GM12878 (cell line): ENCODE results near the gene NCAPD3. TPM values are rescaled to one million over a fixed set of nuclear protein-coding genes. Genes with fewer than 3 reads are reported as not detected.

Source experiments
- ATAC-seq: fragments of 200-7000 bp; cut with Tn5 transposase; 3 replicates; pipeline ENCODE4 v1.9.1; 2020; ENCODE audit warnings: mild to moderate bottlenecking, moderate library complexity
- BruUV-seq: library from RNA; stranded (reverse); fragments of 400-500 nt; replicated peaks from 2 replicates; lab custom pipeline; 2021; lab: Mats Ljungman, UMichigan
- CTCF ChIA-PET: fragments of 300-600 bp; sonication (Branson Sonifier 250); formaldehyde crosslinking; extraction: SDS; loops from one replicate; lab custom pipeline; 2021; ENCODE audit warnings: inconsistent platforms; lab: Yijun Ruan, JAX
- POLR2A ChIA-PET: fragments of 350-600 bp; formaldehyde crosslinking; extraction: SDS; loops from one replicate; lab custom pipeline; 2021; ENCODE audit warnings: inconsistent platforms; lab: Charles Lee
- RAD21 ChIA-PET: fragments of 300-600 bp; sonication (Branson Sonifier 250); formaldehyde crosslinking; loops from one replicate; lab custom pipeline; 2023; ENCODE audit warnings: antibody characterized with exemption; ENCODE audit not compliant: unreplicated experiment; lab: Charles Lee
- SMC1A ChIA-PET: fragments of 300-600 bp; sonication (Branson Sonifier 250); formaldehyde crosslinking; loops from one replicate; lab custom pipeline; 2023; ENCODE audit not compliant: unreplicated experiment, uncharacterized antibody; lab: Charles Lee
- DNase-seq: peaks from one replicate; pipeline ENCODE4 v3.0.0-alpha.2; 2011; ENCODE audit warnings: low read depth, low spot score
- FAIRE-seq: peaks from 3 replicates; lab custom pipeline; 2011; peaks lifted over from hg19 to GRCh38; lab: Jason Lieb, UNC
- H2AFZ ChIP-seq: 2 replicates; pipeline ENCODE4 v1.6.0; 2011; ENCODE audit warnings: low read depth, low read length, control low read depth; ENCODE audit not compliant: control insufficient read depth
- H3K27ac ChIP-seq: 2 replicates; pipeline ENCODE4 v1.5.1; 2011; ENCODE audit warnings: control low read depth; ENCODE audit not compliant: control insufficient read depth, insufficient read depth
- H3K27me3 ChIP-seq, 2 experiments: replicated peaks in 1 of 2; 2 replicates each; pipeline versions ENCODE4 v1.6.0 to v1.6.1; 2011; ENCODE audit warnings: low read length in 1 of 2; ENCODE audit not compliant: control insufficient read depth in 2 of 2, insufficient read depth in 2 of 2
- H3K36me3 ChIP-seq, 2 experiments: 2 replicates each; pipeline ENCODE4 v1.5.1; 2011; ENCODE audit warnings: low read length in 1 of 2; ENCODE audit not compliant: control insufficient read depth in 2 of 2, insufficient read depth in 2 of 2
- H3K4me1 ChIP-seq: 2 replicates; pipeline ENCODE4 v1.6.1; 2011; ENCODE audit warnings: mild to moderate bottlenecking, low read length, moderate library complexity, mixed read lengths; ENCODE audit not compliant: control insufficient read depth, insufficient read depth
- H3K4me2 ChIP-seq: 2 replicates; pipeline ENCODE4 v1.6.0; 2011; ENCODE audit warnings: control low read depth; ENCODE audit not compliant: control insufficient read depth, insufficient read depth
- H3K4me3 ChIP-seq: fragments of 200-600 bp; sonication (generic); 2 replicates; pipeline ENCODE4 v1.5.1; 2016
- H3K79me2 ChIP-seq: 2 replicates; pipeline ENCODE4 v1.6.0; 2011; ENCODE audit warnings: low read length; ENCODE audit not compliant: control insufficient read depth, insufficient read depth
- H3K9ac ChIP-seq: 2 replicates; pipeline ENCODE4 v1.8.0; 2011; ENCODE audit warnings: low read length, control low read depth, mixed read lengths; ENCODE audit not compliant: control insufficient read depth, insufficient read depth
- H3K9me3 ChIP-seq: replicated peaks from 3 replicates; pipeline ENCODE4 v1.5.1; 2011; ENCODE audit warnings: mild to moderate bottlenecking, low read length; ENCODE audit not compliant: control insufficient read depth, insufficient read depth
- H4K20me1 ChIP-seq: 2 replicates; pipeline ENCODE4 v1.6.0; 2011; ENCODE audit not compliant: control insufficient read depth, insufficient read depth
- ASH2L ChIP-seq: fragments of 300-600, 200-600 bp; sonication (generic); IDR thresholded peaks from 2 replicates; pipeline ENCODE4 v1.6.1; 2017; ENCODE audit warnings: low read depth, mild to moderate bottlenecking, borderline replicate concordance
- IKZF2 ChIP-seq, 2 experiments: fragments of 450-650 bp; IDR thresholded peaks; 2 replicates each; pipeline ENCODE4 v1.6.1; 2017; ENCODE audit warnings: mild to moderate bottlenecking in 2 of 2, moderate library complexity in 2 of 2
- IRF3 ChIP-seq: fragments of 450-650 bp; IDR thresholded peaks from 2 replicates; pipeline ENCODE4 v1.6.1; 2014; ENCODE audit warnings: mild to moderate bottlenecking
- IRF4 ChIP-seq: IDR thresholded peaks from 2 replicates; pipeline ENCODE4 v1.6.1; 2011; ENCODE audit warnings: low read depth, low read length
- IRF5 ChIP-seq: fragments of 450-650 bp; IDR thresholded peaks from 2 replicates; pipeline ENCODE4 v1.6.1; 2017; ENCODE audit warnings: borderline replicate concordance
- NKRF ChIP-seq: fragments of 450-650 bp; conservative IDR thresholded peaks from 2 replicates; pipeline ENCODE4 v1.6.1; 2017; ENCODE audit warnings: mild to moderate bottlenecking, moderate library complexity
- NR2C2 ChIP-seq: IDR thresholded peaks from 2 replicates; pipeline ENCODE4 v1.6.1; 2011; ENCODE audit warnings: borderline replicate concordance, low read depth; ENCODE audit not compliant: control insufficient read depth, insufficient read length
- POLR2A ChIP-seq: IDR thresholded peaks from 2 replicates; pipeline ENCODE4 v1.6.1; 2011; ENCODE audit warnings: low read depth, mild to moderate bottlenecking, low read length
- POLR2AphosphoS5 ChIP-seq: IDR thresholded peaks from 2 replicates; pipeline ENCODE4 v1.6.1; 2011; ENCODE audit warnings: mild to moderate bottlenecking, low read length, inconsistent platforms
- RUNX3 ChIP-seq: IDR thresholded peaks from 2 replicates; pipeline ENCODE4 v1.6.1; 2012; ENCODE audit warnings: low read length, inconsistent platforms
- SMAD5 ChIP-seq: IDR thresholded peaks from 2 replicates; pipeline ENCODE4 v1.6.1; 2016; ENCODE audit warnings: antibody characterized with exemption, low read depth
- ZZZ3 ChIP-seq: IDR thresholded peaks from 2 replicates; pipeline ENCODE4 v1.6.1; 2011; ENCODE audit warnings: low read depth; ENCODE audit not compliant: control insufficient read depth, insufficient read length
- WGBS: methylation state at CpG from one replicate; pipeline ENCODE4 v1.1.6; 2016; ENCODE audit warnings: low lambda C conversion rate; ENCODE audit not compliant: insufficient replicate concordance, insufficient coverage; ENCODE audit errors: missing lambda C conversion rate; 5-methylcytosine and 5-hydroxymethylcytosine counted together
- in situ Hi-C: fragments of 300-500 bp; cut with MboI; formaldehyde crosslinking; loops from 9 replicates; pipeline ENCODE4 v1.14.3; 2018; ENCODE audit warnings: mixed read lengths
- intact Hi-C: fragments of 100-400 bp; cut with micrococcal nuclease; formaldehyde crosslinking; loops from one replicate; pipeline ENCODE4 v1.14.2; 2022; ENCODE audit not compliant: unreplicated experiment
- polyA plus RNA-seq, 11 experiments: library from polyadenylated mRNA; depleted of rRNA in 4 of 11; unstranded in 6 of 11; stranded (reverse) in 5 of 11; fragments of >200 nt; fragmentation: Nextera tagmentation in 4 of 11; fragmentation: Illumina TruSeq in 1 of 11; extraction: Ambion mirVana in 4 of 11; extraction: Trizol in 1 of 11; gene quantifications; 1 replicate in 1 of 11; 2 replicates in 10 of 11; pipeline versions ENCODE4 v1.2.1 to v1.2.3, GENCODE V29; 2011 to 2016; ENCODE audit warnings: inconsistent platforms in 2 of 11, missing spikeins in 2 of 11, low read depth in 1 of 11
- total RNA-seq, 4 experiments: library from RNA; depleted of rRNA in 3 of 4; stranded (reverse); fragments of >200 nt in 3 of 4; fragmentation: Illumina TruSeq in 1 of 4; extraction: Trizol in 1 of 4; gene quantifications; 2 replicates each; pipeline versions ENCODE4 v1.2.1 to v1.2.3, GENCODE V29; 2013 to 2021

Gene NCAPD3
- total and polyA plus RNA-seq, 10 of the 15 experiments (the other 5 are each of a cell fraction or from before 2014, with no cell fraction given) = 14.9 to 58.2 (median 48.2) TPM

GRCh38 chr11:134140961-134141490 is 82.7 kb downstream of the NCAPD3 start:
- no peak overlapping the region for H3K4me3 ChIP-seq
- no peaks in the 10 kb centered on the region for H3K36me3 ChIP-seq
- FAIRE-seq = no peak
- RAD21 ChIA-PET = no interaction called here
- H3K9me3 ChIP-seq = no peaks in the 10 kb centered on the region
- no peaks in the 10 kb centered on the region for H3K79me2 ChIP-seq
- in situ Hi-C loops = loop anchor here (5.0 kb wide), 2 partner anchors 89 to 214 kb away; no protein-coding TSS in a partner anchor
- no peak overlapping the region for H3K4me2 ChIP-seq
- no peaks in the 10 kb centered on the region for H3K27me3 ChIP-seq
- intact Hi-C loops = no loop called here
- SMC1A ChIA-PET = interaction anchor here (0.9 kb wide), 1 partner anchor 216 kb away, joined by 3 read pairs; no protein-coding TSS in a partner anchor
- 58% methylated on average over 7 of the region's 7 CpGs for WGBS
- TF ChIP-seq RUNX3 = no peak
- TF ChIP-seq IRF4 = no peak
- TF ChIP-seq IRF3 = no peak
- no peak for TF ChIP-seq IKZF2 (IDR thresholded peaks at IDR 0.05)
- TF ChIP-seq IRF5 = no peak
- no peak for TF ChIP-seq POLR2A
- TF ChIP-seq POLR2AphosphoS5 = no peak
- TF ChIP-seq SMAD5 = no peak
- TF ChIP-seq NKRF = no peak
- no peak for TF ChIP-seq ASH2L
- TF ChIP-seq NR2C2 = no peak
- no peak for TF ChIP-seq ZZZ3
- no peak for ATAC-seq
- POLR2A ChIA-PET = no interaction called here
- CTCF ChIA-PET = interaction anchor here (0.9 to 1.6 kb wide), 3 partner anchors 10 to 214 kb away, joined by 3 to 5 read pairs (median 3); no protein-coding TSS in a partner anchor
- H3K27ac ChIP-seq = no peak overlapping the region
- no peak for DNase-seq
- H3K4me1 ChIP-seq = no peaks in the 10 kb centered on the region
- no TSS peak for BruUV-seq
- no peak overlapping the region for H3K9ac ChIP-seq
- H4K20me1 ChIP-seq = no peaks in the 10 kb centered on the region
- no peak overlapping the region for H2AFZ ChIP-seq
